ENCODE measurements around the gene RPTOR.

GRCh38 chr17:80949451-80950421 is 405.1 kb downstream of the RPTOR start:
- TF ChIP-seq CTCF (conservative IDR thresholded peaks at IDR 0.05; ENCODE audit: low read length) (peak; percentile 23; the same call in 1 of the 2 replicates), EZH2phosphoT487 (IDR thresholded peaks at IDR 0.05; ENCODE audit: borderline replicate concordance, low read depth, low read length) (no peak)

Data from OCI-LY7 (cell line).